WTC11 (cell line): ENCODE data around the gene NAV3. TPM values are rescaled to one million over a fixed set of nuclear protein-coding genes. Genes with fewer than 3 reads are reported as not detected.
A peak's percentile ranks its signal among the peaks of the same experiment; 100 is the strongest.

Source experiments
- ATAC-seq: fragments of 200-7000 bp; cut with Tn5 transposase; 2 replicates; pipeline ENCODE4 v1.10.0; 2021; ENCODE audit warnings: mild to moderate bottlenecking, moderate library complexity
- CTCF ChIA-PET: fragments of 300-600 bp; sonication (Branson Sonifier 250); formaldehyde crosslinking; loops from one replicate; lab custom pipeline; 2021; ENCODE audit warnings: antibody characterized with exemption; lab: Charles Lee
- POLR2A ChIA-PET: fragments of 350-600 bp; sonication (Branson Sonifier 250); formaldehyde crosslinking; loops from one replicate; lab custom pipeline; 2021; ENCODE audit warnings: antibody characterized with exemption; lab: Charles Lee
- DNase-seq: peaks from one replicate; pipeline ENCODE4 v3.0.0; 2021; ENCODE audit warnings: low spot score
- H3K27ac Mint-ChIP-seq: 2 replicates; pipeline ENCODE4 v1.8.0; 2021; ENCODE audit warnings: mixed read lengths
- H3K27me3 Mint-ChIP-seq: 2 replicates; pipeline ENCODE4 v1.8.0; 2021; ENCODE audit warnings: low read depth, mild to moderate bottlenecking, moderate library complexity, mixed read lengths
- H3K36me3 Mint-ChIP-seq: 2 replicates; pipeline ENCODE4 v1.8.0; 2021; ENCODE audit warnings: mixed read lengths
- H3K4me1 Mint-ChIP-seq: 2 replicates; pipeline ENCODE4 v1.8.0; 2022; ENCODE audit warnings: mixed read lengths
- H3K4me3 Mint-ChIP-seq: 2 replicates; pipeline ENCODE4 v1.8.0; 2021; ENCODE audit warnings: mild to moderate bottlenecking, moderate library complexity, mixed read lengths
- H3K9me3 Mint-ChIP-seq: 2 replicates; pipeline ENCODE4 v1.8.0; 2021; ENCODE audit warnings: mixed read lengths
- ATF1 ChIP-seq: sonication (generic); formaldehyde crosslinking; IDR thresholded peaks from 2 replicates; pipeline ENCODE4 v1.8.1; 2023; ENCODE audit warnings: mild to moderate bottlenecking, moderate library complexity, missing genetic modification reagents
- CREB1 ChIP-seq: sonication (generic); formaldehyde crosslinking; IDR thresholded peaks from 2 replicates; pipeline ENCODE4 v1.8.0; 2023; ENCODE audit warnings: mild to moderate bottlenecking, missing genetic modification reagents
- EMX1 ChIP-seq: fragments of 250-450 bp; sonication (Bioruptor Pico); IDR thresholded peaks from 2 replicates; pipeline ENCODE4 v1.8.0; 2021; ENCODE audit warnings: mild to moderate bottlenecking
- ETV6 ChIP-seq: sonication (generic); formaldehyde crosslinking; IDR thresholded peaks from 2 replicates; pipeline ENCODE4 v1.8.1; 2022; ENCODE audit warnings: mild to moderate bottlenecking, missing genetic modification reagents
- FOXJ3 ChIP-seq: sonication (generic); formaldehyde crosslinking; IDR thresholded peaks from 2 replicates; pipeline ENCODE4 v1.9.0; 2021; ENCODE audit warnings: missing genetic modification reagents, mild to moderate bottlenecking, borderline replicate concordance
- FOXK1 ChIP-seq: sonication (generic); formaldehyde crosslinking; IDR thresholded peaks from 2 replicates; pipeline ENCODE4 v1.8.0; 2022; ENCODE audit warnings: mild to moderate bottlenecking, moderate library complexity, missing genetic modification reagents
- JUN ChIP-seq: sonication (generic); formaldehyde crosslinking; IDR thresholded peaks from 2 replicates; pipeline ENCODE4 v1.8.0; 2023; ENCODE audit warnings: mild to moderate bottlenecking, missing genetic modification reagents
- SMAD4 ChIP-seq: sonication (generic); formaldehyde crosslinking; IDR thresholded peaks from 2 replicates; pipeline ENCODE4 v1.8.0; 2022; ENCODE audit warnings: mild to moderate bottlenecking, missing genetic modification reagents
- TCF7 ChIP-seq: sonication (generic); formaldehyde crosslinking; IDR thresholded peaks from 2 replicates; pipeline ENCODE4 v1.8.0; 2022; ENCODE audit warnings: mild to moderate bottlenecking, low read depth, missing genetic modification reagents, moderate library complexity
- TEAD1 ChIP-seq: sonication (generic); formaldehyde crosslinking; IDR thresholded peaks from 2 replicates; pipeline ENCODE4 v1.8.0; 2022; ENCODE audit warnings: mild to moderate bottlenecking, missing genetic modification reagents
- TEAD4 ChIP-seq: sonication (generic); formaldehyde crosslinking; IDR thresholded peaks from 2 replicates; pipeline ENCODE4 v1.8.0; 2022; ENCODE audit warnings: mild to moderate bottlenecking, missing genetic modification reagents
- ZNF121 ChIP-seq: sonication (generic); formaldehyde crosslinking; IDR thresholded peaks from 2 replicates; pipeline ENCODE4 v1.8.0; 2023; ENCODE audit warnings: missing genetic modification reagents
- ZNF232 ChIP-seq: sonication (generic); formaldehyde crosslinking; IDR thresholded peaks from 2 replicates; pipeline ENCODE4 v1.8.0; 2022; ENCODE audit warnings: mild to moderate bottlenecking, missing genetic modification reagents
- ZNF317 ChIP-seq: sonication (generic); formaldehyde crosslinking; IDR thresholded peaks from 2 replicates; pipeline ENCODE4 v1.8.1; 2023; ENCODE audit warnings: low read depth, mild to moderate bottlenecking, moderate library complexity, missing genetic modification reagents, borderline replicate concordance
- ZNF423 ChIP-seq: fragments of 250-450 bp; sonication (Bioruptor Pico); IDR thresholded peaks from 2 replicates; pipeline ENCODE4 v2.1.2; 2022; ENCODE audit warnings: mild to moderate bottlenecking, moderate library complexity
- total RNA-seq: library from RNA; stranded (reverse); gene quantifications from 3 replicates; pipeline ENCODE4 v1.2.3, GENCODE V29; 2021
- TF ChIP-seq, protein P1 (sequence below): fragments of 200-600 bp; IDR thresholded peaks from 2 replicates; pipeline ENCODE4 v1.8.0; 2022; ENCODE audit warnings: antibody characterized with exemption
- TF ChIP-seq, protein P2 (sequence below): sonication (generic); formaldehyde crosslinking; IDR thresholded peaks from 2 replicates; pipeline ENCODE4 v1.8.1; 2023; ENCODE audit warnings: mild to moderate bottlenecking, missing genetic modification reagents, borderline replicate concordance
- TF ChIP-seq, protein P3 (sequence below): sonication (generic); formaldehyde crosslinking; IDR thresholded peaks from 2 replicates; pipeline ENCODE4 v1.8.0; 2022; ENCODE audit warnings: mild to moderate bottlenecking, missing genetic modification reagents
- TF ChIP-seq, protein P4 (sequence below): sonication (generic); formaldehyde crosslinking; IDR thresholded peaks from 2 replicates; pipeline ENCODE4 v1.8.0; 2023; ENCODE audit warnings: missing genetic modification reagents
- TF ChIP-seq, protein P5 (sequence below): fragments of 250-450 bp; sonication (Bioruptor Pico); conservative IDR thresholded peaks from 2 replicates; pipeline ENCODE4 v1.9.0; 2021; ENCODE audit warnings: mild to moderate bottlenecking
- TF ChIP-seq, protein P6 (sequence below): sonication (generic); formaldehyde crosslinking; IDR thresholded peaks from 2 replicates; pipeline ENCODE4 v1.8.1; 2022; ENCODE audit warnings: mild to moderate bottlenecking, moderate library complexity, missing genetic modification reagents

NAV3 gene
- total RNA-seq, 1 experiment from 2014 or later, result 3.3 TPM

DNA sequence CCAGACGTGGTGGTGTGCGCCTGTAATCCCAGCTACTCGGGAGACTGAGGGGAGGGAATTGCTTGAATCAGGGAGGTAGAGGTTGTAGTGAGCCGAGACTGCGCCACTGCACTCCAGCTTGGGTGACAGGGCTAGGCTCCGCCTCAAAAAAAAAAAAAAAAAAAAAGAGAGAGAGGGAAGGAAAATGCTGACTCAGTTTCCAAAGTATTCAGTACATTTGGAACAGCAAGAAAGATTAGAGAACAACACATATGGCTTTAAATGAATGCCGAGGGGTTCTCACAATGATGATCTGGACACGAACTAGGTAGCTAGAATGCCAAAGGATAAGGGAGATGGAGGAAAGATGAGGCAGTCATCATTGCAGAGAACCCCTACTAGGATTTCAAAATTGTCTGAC lies 97.4 kb downstream of the NAV3 start:
- POLR2A ChIA-PET, result no interaction called here

DNA sequence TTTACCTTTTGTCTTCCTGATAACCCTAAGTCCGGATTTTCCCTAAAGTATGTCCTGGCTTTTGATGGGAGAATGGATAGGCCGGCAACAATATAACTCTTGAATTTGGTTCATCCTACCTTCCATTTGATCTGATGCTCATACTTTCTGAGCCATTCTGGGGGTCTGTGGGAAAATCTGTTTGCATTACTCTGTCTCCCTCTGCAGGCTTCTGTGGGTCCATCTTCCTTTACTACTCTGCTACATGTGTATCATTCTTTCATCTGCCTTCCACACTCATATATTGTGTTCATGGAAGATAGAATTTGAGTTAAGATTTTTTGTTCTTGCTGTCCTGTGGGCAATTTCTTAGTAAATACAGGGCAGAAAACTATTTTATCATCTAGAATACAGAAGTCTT lies 101.5 kb downstream of the NAV3 start:
- Mint-ChIP-seq H3K27ac (no peak overlapping the region), H3K9me3 (no peaks in the 10 kb centered on the region), H3K4me3 (no peak overlapping the region), H3K36me3 (no peaks in the 10 kb centered on the region), H3K27me3 (no peaks in the 10 kb centered on the region), H3K4me1 (no peaks in the 10 kb centered on the region)
- TF ChIP-seq, protein P1, sequence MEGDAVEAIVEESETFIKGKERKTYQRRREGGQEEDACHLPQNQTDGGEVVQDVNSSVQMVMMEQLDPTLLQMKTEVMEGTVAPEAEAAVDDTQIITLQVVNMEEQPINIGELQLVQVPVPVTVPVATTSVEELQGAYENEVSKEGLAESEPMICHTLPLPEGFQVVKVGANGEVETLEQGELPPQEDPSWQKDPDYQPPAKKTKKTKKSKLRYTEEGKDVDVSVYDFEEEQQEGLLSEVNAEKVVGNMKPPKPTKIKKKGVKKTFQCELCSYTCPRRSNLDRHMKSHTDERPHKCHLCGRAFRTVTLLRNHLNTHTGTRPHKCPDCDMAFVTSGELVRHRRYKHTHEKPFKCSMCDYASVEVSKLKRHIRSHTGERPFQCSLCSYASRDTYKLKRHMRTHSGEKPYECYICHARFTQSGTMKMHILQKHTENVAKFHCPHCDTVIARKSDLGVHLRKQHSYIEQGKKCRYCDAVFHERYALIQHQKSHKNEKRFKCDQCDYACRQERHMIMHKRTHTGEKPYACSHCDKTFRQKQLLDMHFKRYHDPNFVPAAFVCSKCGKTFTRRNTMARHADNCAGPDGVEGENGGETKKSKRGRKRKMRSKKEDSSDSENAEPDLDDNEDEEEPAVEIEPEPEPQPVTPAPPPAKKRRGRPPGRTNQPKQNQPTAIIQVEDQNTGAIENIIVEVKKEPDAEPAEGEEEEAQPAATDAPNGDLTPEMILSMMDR, result 0 out of 2 replicates have a peak, but pooled peaks have one; percentile 19
- TF ChIP-seq FOXJ3 (CRISPR knock-in tag), result no peak
- POLR2A ChIA-PET, result no interaction called here
- no peak for DNase-seq
- CTCF ChIA-PET, result interaction anchor here (0.7 to 1.5 kb wide), 2 partner anchors 8 to 212 kb away, joined by 3 read pairs; no protein-coding TSS in a partner anchor
- peak; percentile 86 for ATAC-seq

More for the DNA sequence above, 97.4 kb downstream of the NAV3 start:
- TF ChIP-seq, protein P2, sequence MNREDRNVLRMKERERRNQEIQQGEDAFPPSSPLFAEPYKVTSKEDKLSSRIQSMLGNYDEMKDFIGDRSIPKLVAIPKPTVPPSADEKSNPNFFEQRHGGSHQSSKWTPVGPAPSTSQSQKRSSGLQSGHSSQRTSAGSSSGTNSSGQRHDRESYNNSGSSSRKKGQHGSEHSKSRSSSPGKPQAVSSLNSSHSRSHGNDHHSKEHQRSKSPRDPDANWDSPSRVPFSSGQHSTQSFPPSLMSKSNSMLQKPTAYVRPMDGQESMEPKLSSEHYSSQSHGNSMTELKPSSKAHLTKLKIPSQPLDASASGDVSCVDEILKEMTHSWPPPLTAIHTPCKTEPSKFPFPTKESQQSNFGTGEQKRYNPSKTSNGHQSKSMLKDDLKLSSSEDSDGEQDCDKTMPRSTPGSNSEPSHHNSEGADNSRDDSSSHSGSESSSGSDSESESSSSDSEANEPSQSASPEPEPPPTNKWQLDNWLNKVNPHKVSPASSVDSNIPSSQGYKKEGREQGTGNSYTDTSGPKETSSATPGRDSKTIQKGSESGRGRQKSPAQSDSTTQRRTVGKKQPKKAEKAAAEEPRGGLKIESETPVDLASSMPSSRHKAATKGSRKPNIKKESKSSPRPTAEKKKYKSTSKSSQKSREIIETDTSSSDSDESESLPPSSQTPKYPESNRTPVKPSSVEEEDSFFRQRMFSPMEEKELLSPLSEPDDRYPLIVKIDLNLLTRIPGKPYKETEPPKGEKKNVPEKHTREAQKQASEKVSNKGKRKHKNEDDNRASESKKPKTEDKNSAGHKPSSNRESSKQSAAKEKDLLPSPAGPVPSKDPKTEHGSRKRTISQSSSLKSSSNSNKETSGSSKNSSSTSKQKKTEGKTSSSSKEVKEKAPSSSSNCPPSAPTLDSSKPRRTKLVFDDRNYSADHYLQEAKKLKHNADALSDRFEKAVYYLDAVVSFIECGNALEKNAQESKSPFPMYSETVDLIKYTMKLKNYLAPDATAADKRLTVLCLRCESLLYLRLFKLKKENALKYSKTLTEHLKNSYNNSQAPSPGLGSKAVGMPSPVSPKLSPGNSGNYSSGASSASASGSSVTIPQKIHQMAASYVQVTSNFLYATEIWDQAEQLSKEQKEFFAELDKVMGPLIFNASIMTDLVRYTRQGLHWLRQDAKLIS (CRISPR knock-in tag), result no peak
- no peak for TF ChIP-seq JUN (CRISPR knock-in tag)
- TF ChIP-seq, protein P3, sequence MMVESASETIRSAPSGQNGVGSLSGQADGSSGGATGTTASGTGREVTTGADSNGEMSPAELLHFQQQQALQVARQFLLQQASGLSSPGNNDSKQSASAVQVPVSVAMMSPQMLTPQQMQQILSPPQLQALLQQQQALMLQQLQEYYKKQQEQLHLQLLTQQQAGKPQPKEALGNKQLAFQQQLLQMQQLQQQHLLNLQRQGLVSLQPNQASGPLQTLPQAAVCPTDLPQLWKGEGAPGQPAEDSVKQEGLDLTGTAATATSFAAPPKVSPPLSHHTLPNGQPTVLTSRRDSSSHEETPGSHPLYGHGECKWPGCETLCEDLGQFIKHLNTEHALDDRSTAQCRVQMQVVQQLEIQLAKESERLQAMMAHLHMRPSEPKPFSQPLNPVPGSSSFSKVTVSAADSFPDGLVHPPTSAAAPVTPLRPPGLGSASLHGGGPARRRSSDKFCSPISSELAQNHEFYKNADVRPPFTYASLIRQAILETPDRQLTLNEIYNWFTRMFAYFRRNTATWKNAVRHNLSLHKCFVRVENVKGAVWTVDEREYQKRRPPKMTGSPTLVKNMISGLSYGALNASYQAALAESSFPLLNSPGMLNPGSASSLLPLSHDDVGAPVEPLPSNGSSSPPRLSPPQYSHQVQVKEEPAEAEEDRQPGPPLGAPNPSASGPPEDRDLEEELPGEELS (CRISPR knock-in tag), result no peak
- TF ChIP-seq ATF1, result no peak
- TF ChIP-seq TEAD4 (CRISPR knock-in tag), result no peak
- TF ChIP-seq ETV6 (CRISPR knock-in tag), result no peak
- TF ChIP-seq CREB1, result no peak
- TF ChIP-seq EMX1 (CRISPR knock-in tag), result no peak
- TF ChIP-seq ZNF423 (CRISPR knock-in tag), result no peak
- TF ChIP-seq ZNF232 (CRISPR knock-in tag), result no peak
- TF ChIP-seq SMAD4 (CRISPR knock-in tag), result no peak
- TF ChIP-seq, protein P4, sequence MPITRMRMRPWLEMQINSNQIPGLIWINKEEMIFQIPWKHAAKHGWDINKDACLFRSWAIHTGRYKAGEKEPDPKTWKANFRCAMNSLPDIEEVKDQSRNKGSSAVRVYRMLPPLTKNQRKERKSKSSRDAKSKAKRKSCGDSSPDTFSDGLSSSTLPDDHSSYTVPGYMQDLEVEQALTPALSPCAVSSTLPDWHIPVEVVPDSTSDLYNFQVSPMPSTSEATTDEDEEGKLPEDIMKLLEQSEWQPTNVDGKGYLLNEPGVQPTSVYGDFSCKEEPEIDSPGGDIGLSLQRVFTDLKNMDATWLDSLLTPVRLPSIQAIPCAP (CRISPR knock-in tag), result no peak
- TF ChIP-seq TEAD1 (CRISPR knock-in tag), result no peak
- TF ChIP-seq, protein P5, sequence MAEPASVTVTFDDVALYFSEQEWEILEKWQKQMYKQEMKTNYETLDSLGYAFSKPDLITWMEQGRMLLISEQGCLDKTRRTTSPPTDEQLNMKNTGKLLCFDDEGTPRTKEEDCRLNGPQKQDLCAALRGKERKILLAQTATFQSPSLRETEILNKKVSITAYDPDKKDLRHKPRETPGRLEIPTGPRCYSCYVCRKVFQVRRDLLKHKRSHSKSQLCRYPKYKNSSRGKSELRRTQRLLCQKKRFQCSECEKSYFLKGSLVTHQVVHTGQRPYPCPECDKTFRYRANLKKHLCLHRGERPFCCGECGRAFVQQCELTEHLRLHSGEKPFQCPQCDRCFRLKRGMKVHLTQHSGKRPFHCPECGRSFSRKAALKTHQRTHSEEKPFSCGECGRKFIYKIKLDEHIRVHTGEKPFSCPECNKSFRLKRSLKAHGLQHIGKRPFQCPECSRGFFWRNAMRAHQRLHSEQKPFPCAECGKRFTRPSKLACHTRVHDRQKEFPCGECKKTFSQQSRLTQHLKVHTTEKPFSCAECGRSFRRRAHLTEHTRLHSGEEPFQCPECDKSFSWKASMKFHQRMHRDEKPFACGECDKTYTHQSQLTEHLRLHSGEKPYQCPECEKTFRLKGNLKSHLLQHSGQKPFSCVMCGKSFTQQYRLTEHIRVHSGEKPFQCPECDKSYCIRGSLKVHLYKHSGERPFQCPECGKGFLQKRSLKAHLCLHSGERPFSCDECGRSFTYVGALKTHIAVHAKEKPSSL (CRISPR knock-in tag), result no peak
- TF ChIP-seq ZNF317 (CRISPR knock-in tag), result no peak
- TF ChIP-seq TCF7, result no peak
- TF ChIP-seq ZNF121 (CRISPR knock-in tag), result no peak
- TF ChIP-seq FOXK1 (CRISPR knock-in tag), result no peak
- TF ChIP-seq, protein P6, sequence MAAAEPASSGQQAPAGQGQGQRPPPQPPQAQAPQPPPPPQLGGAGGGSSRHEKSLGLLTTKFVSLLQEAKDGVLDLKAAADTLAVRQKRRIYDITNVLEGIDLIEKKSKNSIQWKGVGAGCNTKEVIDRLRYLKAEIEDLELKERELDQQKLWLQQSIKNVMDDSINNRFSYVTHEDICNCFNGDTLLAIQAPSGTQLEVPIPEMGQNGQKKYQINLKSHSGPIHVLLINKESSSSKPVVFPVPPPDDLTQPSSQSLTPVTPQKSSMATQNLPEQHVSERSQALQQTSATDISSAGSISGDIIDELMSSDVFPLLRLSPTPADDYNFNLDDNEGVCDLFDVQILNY (CRISPR knock-in tag), result no peak
- CTCF ChIA-PET, result no interaction called here
- no peaks in the 10 kb centered on the region for H3K36me3 Mint-ChIP-seq
- H3K27ac Mint-ChIP-seq, result no peak overlapping the region
- no peak overlapping the region for H3K4me3 Mint-ChIP-seq
- peaks cover 21% of the 10 kb centered on the region for H3K4me1 Mint-ChIP-seq
- DNase-seq (no peak), ATAC-seq (no peak)
- no peaks in the 10 kb centered on the region for H3K27me3 Mint-ChIP-seq
- H3K9me3 Mint-ChIP-seq, result no peaks in the 10 kb centered on the region
